ENCODE data around the gene TFPI2. TPM values are rescaled to one million over a fixed set of nuclear protein-coding genes. Genes with fewer than 3 reads are reported as not detected.

The TFPI2 gene
- polyA plus RNA-seq, 1 donor, result 15.5 TPM

GRCh38 chr7:93858857-93859256, 31.7 kb downstream of the TFPI2 start:
- Histone ChIP-seq H3K27me3 (ENCODE audit: control insufficient read depth, insufficient read depth, low read length) (peaks cover 3% of the 10 kb centered on the region), H3K36me3 (ENCODE audit: control insufficient read depth, insufficient read depth, low read length) (no peaks in the 10 kb centered on the region), H3K4me3 (ENCODE audit: low read length) (no peak overlapping the region), H3K27ac (ENCODE audit: low read length) (no peak overlapping the region), H3K4me1 (ENCODE audit: control insufficient read depth, insufficient read depth, low read length) (no peaks in the 10 kb centered on the region), H3K9me3 (ENCODE audit: control insufficient read depth, low read depth, low read length) (no peaks in the 10 kb centered on the region)
- 100% methylated on average over 1 of the region's 2 CpGs for WGBS (ENCODE audit: insufficient coverage, low lambda C conversion rate)
- DNase-seq, result no peak

- peaks cover 3% of the 10 kb centered on the region for H3K27me3 ChIP-seq (ENCODE audit: control insufficient read depth, insufficient read depth, low read length)
- no peaks in the 10 kb centered on the region for H3K36me3 ChIP-seq (ENCODE audit: control insufficient read depth, insufficient read depth, low read length)
- no peak overlapping the region for H3K4me3 ChIP-seq (ENCODE audit: low read length)
- H3K27ac ChIP-seq (ENCODE audit: low read length), result no peak overlapping the region
- no peaks in the 10 kb centered on the region for H3K9me3 ChIP-seq (ENCODE audit: control insufficient read depth, low read depth, low read length)
- no peak for DNase-seq
- H3K4me1 ChIP-seq (ENCODE audit: control insufficient read depth, insufficient read depth, low read length), result no peaks in the 10 kb centered on the region
Measured at GRCh38 chr7:93856323-93856722, 34.2 kb downstream of the TFPI2 start.

GRCh38 chr7:93855797-93856196, 34.8 kb downstream of the TFPI2 start:
- Histone ChIP-seq H3K4me1 (ENCODE audit: control insufficient read depth, insufficient read depth, low read length) (no peaks in the 10 kb centered on the region), H3K9me3 (ENCODE audit: control insufficient read depth, low read depth, low read length) (no peaks in the 10 kb centered on the region), H3K36me3 (ENCODE audit: control insufficient read depth, insufficient read depth, low read length) (no peaks in the 10 kb centered on the region), H3K4me3 (ENCODE audit: low read length) (no peak overlapping the region), H3K27me3 (ENCODE audit: control insufficient read depth, insufficient read depth, low read length) (peaks cover 3% of the 10 kb centered on the region), H3K27ac (ENCODE audit: low read length) (no peak overlapping the region)
- no peak for DNase-seq
- no CpG with 5 or more reads among the region's 1 CpG for WGBS (ENCODE audit: insufficient coverage, low lambda C conversion rate)

GRCh38 chr7:93854480-93854879, 36.1 kb downstream of the TFPI2 start:
- H3K27ac ChIP-seq (ENCODE audit: low read length), result no peak overlapping the region
- no peaks in the 10 kb centered on the region for H3K9me3 ChIP-seq (ENCODE audit: control insufficient read depth, low read depth, low read length)
- H3K4me1 ChIP-seq (ENCODE audit: control insufficient read depth, insufficient read depth, low read length), result no peaks in the 10 kb centered on the region
- peaks cover 3% of the 10 kb centered on the region for H3K27me3 ChIP-seq (ENCODE audit: control insufficient read depth, insufficient read depth, low read length)
- no peak for DNase-seq
- H3K36me3 ChIP-seq (ENCODE audit: control insufficient read depth, insufficient read depth, low read length), result no peaks in the 10 kb centered on the region
- WGBS (ENCODE audit: insufficient coverage, low lambda C conversion rate), result 86% methylated on average over 1 of the region's 1 CpG
- no peak overlapping the region for H3K4me3 ChIP-seq (ENCODE audit: low read length)

GRCh38 chr7:93851536-93851935, 39.0 kb downstream of the TFPI2 start:
- DNase-seq, result no peak
- no peaks in the 10 kb centered on the region for H3K4me1 ChIP-seq (ENCODE audit: control insufficient read depth, insufficient read depth, low read length)
- H3K9me3 ChIP-seq (ENCODE audit: control insufficient read depth, low read depth, low read length), result no peaks in the 10 kb centered on the region
- H3K4me3 ChIP-seq (ENCODE audit: low read length), result no peak overlapping the region
- H3K27ac ChIP-seq (ENCODE audit: low read length), result no peak overlapping the region
- H3K36me3 ChIP-seq (ENCODE audit: control insufficient read depth, insufficient read depth, low read length), result no peaks in the 10 kb centered on the region
- WGBS (ENCODE audit: insufficient coverage, low lambda C conversion rate), result no CpG with 5 or more reads among the region's 2 CpGs
- H3K27me3 ChIP-seq (ENCODE audit: control insufficient read depth, insufficient read depth, low read length), result peaks cover 3% of the 10 kb centered on the region

- no peak overlapping the region for H3K4me3 ChIP-seq (ENCODE audit: low read length)
- no peak overlapping the region for H3K27ac ChIP-seq (ENCODE audit: low read length)
- no CpG with 5 or more reads among the region's 1 CpG for WGBS (ENCODE audit: insufficient coverage, low lambda C conversion rate)
- H3K4me1 ChIP-seq (ENCODE audit: control insufficient read depth, insufficient read depth, low read length), result no peaks in the 10 kb centered on the region
- H3K9me3 ChIP-seq (ENCODE audit: control insufficient read depth, low read depth, low read length), result no peaks in the 10 kb centered on the region
- no peaks in the 10 kb centered on the region for H3K27me3 ChIP-seq (ENCODE audit: control insufficient read depth, insufficient read depth, low read length)
- no peaks in the 10 kb centered on the region for H3K36me3 ChIP-seq (ENCODE audit: control insufficient read depth, insufficient read depth, low read length)
- no peak for DNase-seq
Measured at GRCh38 chr7:93843260-93843659, 47.3 kb downstream of the TFPI2 start.

GRCh38 chr7:93838966-93839365, 51.6 kb downstream of the TFPI2 start:
- Histone ChIP-seq H3K4me3 (ENCODE audit: low read length) (no peak overlapping the region), H3K36me3 (ENCODE audit: control insufficient read depth, insufficient read depth, low read length) (no peaks in the 10 kb centered on the region), H3K27ac (ENCODE audit: low read length) (no peak overlapping the region), H3K9me3 (ENCODE audit: control insufficient read depth, low read depth, low read length) (no peaks in the 10 kb centered on the region), H3K27me3 (ENCODE audit: control insufficient read depth, insufficient read depth, low read length) (no peaks in the 10 kb centered on the region), H3K4me1 (ENCODE audit: control insufficient read depth, insufficient read depth, low read length) (no peaks in the 10 kb centered on the region)
- DNase-seq, result no peak
- no CpG with 5 or more reads among the region's 1 CpG for WGBS (ENCODE audit: insufficient coverage, low lambda C conversion rate)

GRCh38 chr7:93837245-93837644, 53.3 kb downstream of the TFPI2 start:
- H3K4me1 ChIP-seq (ENCODE audit: control insufficient read depth, insufficient read depth, low read length), result no peaks in the 10 kb centered on the region
- no peak overlapping the region for H3K27ac ChIP-seq (ENCODE audit: low read length)
- H3K36me3 ChIP-seq (ENCODE audit: control insufficient read depth, insufficient read depth, low read length), result no peaks in the 10 kb centered on the region
- no peaks in the 10 kb centered on the region for H3K27me3 ChIP-seq (ENCODE audit: control insufficient read depth, insufficient read depth, low read length)
- no peak for DNase-seq
- no peak overlapping the region for H3K4me3 ChIP-seq (ENCODE audit: low read length)
- WGBS (ENCODE audit: insufficient coverage, low lambda C conversion rate), result 76% methylated on average over 3 of the region's 3 CpGs
- no peaks in the 10 kb centered on the region for H3K9me3 ChIP-seq (ENCODE audit: control insufficient read depth, low read depth, low read length)

GRCh38 chr7:93836116-93836515, 54.4 kb downstream of the TFPI2 start:
- Histone ChIP-seq H3K36me3 (ENCODE audit: control insufficient read depth, insufficient read depth, low read length) (no peaks in the 10 kb centered on the region), H3K4me3 (ENCODE audit: low read length) (no peak overlapping the region), H3K27ac (ENCODE audit: low read length) (no peak overlapping the region), H3K4me1 (ENCODE audit: control insufficient read depth, insufficient read depth, low read length) (no peaks in the 10 kb centered on the region), H3K27me3 (ENCODE audit: control insufficient read depth, insufficient read depth, low read length) (no peaks in the 10 kb centered on the region), H3K9me3 (ENCODE audit: control insufficient read depth, low read depth, low read length) (no peaks in the 10 kb centered on the region)
- 31% methylated on average over 4 of the region's 4 CpGs for WGBS (ENCODE audit: insufficient coverage, low lambda C conversion rate)
- no peak for DNase-seq

GRCh38 chr7:93835702-93836101, 54.9 kb downstream of the TFPI2 start:
- H3K27ac ChIP-seq (ENCODE audit: low read length), result no peak overlapping the region
- 50% methylated on average over 1 of the region's 1 CpG for WGBS (ENCODE audit: insufficient coverage, low lambda C conversion rate)
- no peaks in the 10 kb centered on the region for H3K9me3 ChIP-seq (ENCODE audit: control insufficient read depth, low read depth, low read length)
- H3K27me3 ChIP-seq (ENCODE audit: control insufficient read depth, insufficient read depth, low read length), result no peaks in the 10 kb centered on the region
- no peak for DNase-seq
- H3K36me3 ChIP-seq (ENCODE audit: control insufficient read depth, insufficient read depth, low read length), result no peaks in the 10 kb centered on the region
- H3K4me1 ChIP-seq (ENCODE audit: control insufficient read depth, insufficient read depth, low read length), result no peaks in the 10 kb centered on the region
- no peak overlapping the region for H3K4me3 ChIP-seq (ENCODE audit: low read length)
